Measurements from ENCODE around the gene LRRC8B. TPM values are rescaled to one million over a fixed set of nuclear protein-coding genes. Genes with fewer than 3 reads are reported as not detected.

LRRC8B gene
- total RNA-seq = 8.3 TPM

GRCh38 chr1:89524369-89525168, at the start of gene LRRC8B:
TSS of gene LRRC8B (plus strand) at chr1:89524829. CDS start at chr1:89582651, 57,822 bp downstream.

GRCh38 chr1:89632657-89633247, 108.1 kb downstream of the LRRC8B start, which contains the start of gene LRRC8C:
TSS of gene LRRC8C (plus strand) at chr1:89633120. CDS start at chr1:89686474, 53,354 bp downstream.

Other genes starting within 250 kb of the LRRC8B start
- 0.12 TPM for gene GBP6, start 160.8 kb upstream of the LRRC8B start, total RNA-seq
- gene LRRC8C, start 108.3 kb downstream of the LRRC8B start, total RNA-seq = 6.5 TPM